Measurements from ENCODE around the gene PEX3. TPM values are rescaled to one million over a fixed set of nuclear protein-coding genes. Genes with fewer than 3 reads are reported as not detected.

PEX3 gene
- total RNA-seq, 1 experiment from 2014 or later: 12.9 TPM

DNA sequence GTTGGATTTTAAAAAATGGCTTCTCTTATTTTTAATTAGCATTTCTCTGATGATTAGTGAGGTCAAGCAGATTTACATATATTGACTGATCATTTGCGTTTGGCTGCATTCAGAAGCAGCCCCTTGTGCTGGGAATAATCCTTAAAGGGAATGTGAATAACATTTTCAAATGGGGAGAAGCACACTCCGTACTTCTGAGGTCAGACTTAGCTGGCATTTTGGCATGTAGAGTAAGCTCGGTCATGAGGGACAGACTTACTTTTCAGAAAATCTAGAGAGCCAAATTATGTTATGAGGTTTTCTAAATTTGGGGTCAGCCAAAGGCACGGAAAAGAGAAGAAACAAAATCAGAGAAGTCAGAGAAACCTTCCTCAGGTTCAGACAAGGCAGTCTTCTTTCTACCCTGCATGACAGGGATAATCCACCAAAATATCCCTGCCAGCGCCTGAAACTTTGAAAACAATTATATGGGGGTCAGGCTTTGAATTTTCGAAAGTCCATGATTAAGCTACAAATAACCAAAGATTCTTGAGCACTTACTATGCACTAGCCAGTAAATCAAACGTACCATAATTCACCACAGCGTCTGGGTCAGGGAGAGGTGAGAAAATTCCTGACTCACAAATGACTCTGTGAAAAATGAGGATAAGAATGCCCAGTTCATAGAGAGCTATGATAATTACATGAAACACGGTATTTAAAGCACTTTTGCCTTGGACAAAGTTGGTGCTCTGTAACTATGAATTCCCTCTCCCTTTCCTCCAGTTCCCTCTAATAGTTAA, 45.0 kb upstream of the PEX3 start:
- Histone ChIP-seq H3K9ac (ENCODE audit: low read length) (no peak overlapping the region), H3K27me3 (ENCODE audit: insufficient read depth, low read length) (no peaks in the 10 kb centered on the region), H3K9me3 (ENCODE audit: control insufficient read depth in 1 of 2, insufficient read depth in 1 of 2, low read depth in 1 of 2, low read length in 2 of 2) (no peaks in the 10 kb centered on the region), H4K20me1 (ENCODE audit: insufficient read depth) (no peaks in the 10 kb centered on the region), H3K27ac (ENCODE audit: low read depth, low read length) (no peak overlapping the region), H3K79me2 (ENCODE audit: insufficient read depth, low read length) (no peaks in the 10 kb centered on the region), H3K4me3 (replicated peaks in 1 of 2; ENCODE audit: low read depth in 1 of 2, low read length in 2 of 2) (no peak overlapping the region), H2AFZ (ENCODE audit: low read depth, low read length, poor library complexity, severe bottlenecking) (no peak overlapping the region), H3K4me2 (ENCODE audit: low read length) (no peak overlapping the region), H3K9me2 (ENCODE audit: insufficient read depth) (no peaks in the 10 kb centered on the region), H3K4me1 (ENCODE audit: control insufficient read depth in 1 of 2, insufficient read depth in 2 of 2, low read length in 2 of 2) (peaks cover 0 to 11% of the 10 kb centered on the region in 2 experiments; a peak in 3 of 4 replicates), H3K36me3 (ENCODE audit: control insufficient read depth in 1 of 2, insufficient read depth in 2 of 2, low read length in 2 of 2) (no peaks in the 10 kb centered on the region)
- ChIA-PET CTCF (no interaction called here), POLR2A (interaction anchor here (0.8 kb wide), 1 partner anchor 45 kb away, joined by 3 read pairs; the partner anchor contains the start of genes ADAT2 and PEX3), RAD21 (ENCODE audit: low non-redundant PET in 1 of 2, low total read pairs in 2 of 2, uncharacterized antibody in 2 of 2, unreplicated experiment in 2 of 2) (no interaction called here)
- no peak for DNase-seq (ENCODE audit: low read depth, low spot score)
- intact Hi-C loops (cut with micrococcal nuclease): no loop called here
- no TSS peak for BruUV-seq (replicated peaks)
- TF ChIP-seq FOSL1 (IDR thresholded peaks at IDR 0.05; ENCODE audit: low read depth) (no peak), ATF3 (IDR thresholded peaks at IDR 0.05) (no peak), YY1 (IDR thresholded peaks at IDR 0.05; ENCODE audit: extremely low read depth, insufficient replicate concordance, low read depth, low read length) (no peak), EZH2 (IDR thresholded peaks at IDR 0.05) (no peak), SRF (IDR thresholded peaks at IDR 0.05; ENCODE audit: low read depth) (no peak), POLR2AphosphoS5 (IDR thresholded peaks at IDR 0.05; ENCODE audit: low read depth, low read length) (no peak), RAD21 (IDR thresholded peaks at IDR 0.05; ENCODE audit: low read depth) (no peak), REST (IDR thresholded peaks at IDR 0.05; ENCODE audit: low read depth) (no peak), MAX (IDR thresholded peaks at IDR 0.05) (no peak), EGR1 (IDR thresholded peaks at IDR 0.05; ENCODE audit: low read depth) (no peak), TCF7L2 (IDR thresholded peaks at IDR 0.05; ENCODE audit: borderline replicate concordance, extremely low read depth, insufficient read depth, insufficient read length) (no peak), CEBPB (IDR thresholded peaks at IDR 0.05; ENCODE audit: low read depth) (no peak), SP1 (IDR thresholded peaks at IDR 0.05; ENCODE audit: low read depth) (no peak), SIN3A (IDR thresholded peaks at IDR 0.05; ENCODE audit: low read depth) (no peak), JUND (IDR thresholded peaks at IDR 0.05) (no peak)
- TF ChIP-seq, protein P1, sequence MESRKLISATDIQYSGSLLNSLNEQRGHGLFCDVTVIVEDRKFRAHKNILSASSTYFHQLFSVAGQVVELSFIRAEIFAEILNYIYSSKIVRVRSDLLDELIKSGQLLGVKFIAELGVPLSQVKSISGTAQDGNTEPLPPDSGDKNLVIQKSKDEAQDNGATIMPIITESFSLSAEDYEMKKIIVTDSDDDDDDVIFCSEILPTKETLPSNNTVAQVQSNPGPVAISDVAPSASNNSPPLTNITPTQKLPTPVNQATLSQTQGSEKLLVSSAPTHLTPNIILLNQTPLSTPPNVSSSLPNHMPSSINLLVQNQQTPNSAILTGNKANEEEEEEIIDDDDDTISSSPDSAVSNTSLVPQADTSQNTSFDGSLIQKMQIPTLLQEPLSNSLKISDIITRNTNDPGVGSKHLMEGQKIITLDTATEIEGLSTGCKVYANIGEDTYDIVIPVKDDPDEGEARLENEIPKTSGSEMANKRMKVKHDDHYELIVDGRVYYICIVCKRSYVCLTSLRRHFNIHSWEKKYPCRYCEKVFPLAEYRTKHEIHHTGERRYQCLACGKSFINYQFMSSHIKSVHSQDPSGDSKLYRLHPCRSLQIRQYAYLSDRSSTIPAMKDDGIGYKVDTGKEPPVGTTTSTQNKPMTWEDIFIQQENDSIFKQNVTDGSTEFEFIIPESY (IDR thresholded peaks at IDR 0.05; ENCODE audit: extremely low read depth, insufficient replicate concordance, low read length): no peak
- ATAC-seq: no peak

Measured in HCT116 (cell line).